Testis (tissue), 2 donors: Measurements from ENCODE around the gene PLEKHM2.

ENCODE experiments used
- POLR2A ChIP-seq: fragments of 450-650 bp; IDR thresholded peaks from one replicate; pipeline ENCODE4 v1.6.1; 2017; ENCODE audit warnings: antibody characterized with exemption, mild to moderate bottlenecking, moderate library complexity
- TF ChIP-seq, protein P1 (sequence below), 3 experiments: fragments of 450-650 bp in 2 of 3; fragments of 200-600 bp in 1 of 3; sonication (generic) in 1 of 3; IDR thresholded peaks; one replicate each; pipeline ENCODE4 v1.5.1; 2016 to 2019; ENCODE audit warnings: antibody characterized with exemption in 3 of 3, mild to moderate bottlenecking in 2 of 3, moderate library complexity in 1 of 3

DNA sequence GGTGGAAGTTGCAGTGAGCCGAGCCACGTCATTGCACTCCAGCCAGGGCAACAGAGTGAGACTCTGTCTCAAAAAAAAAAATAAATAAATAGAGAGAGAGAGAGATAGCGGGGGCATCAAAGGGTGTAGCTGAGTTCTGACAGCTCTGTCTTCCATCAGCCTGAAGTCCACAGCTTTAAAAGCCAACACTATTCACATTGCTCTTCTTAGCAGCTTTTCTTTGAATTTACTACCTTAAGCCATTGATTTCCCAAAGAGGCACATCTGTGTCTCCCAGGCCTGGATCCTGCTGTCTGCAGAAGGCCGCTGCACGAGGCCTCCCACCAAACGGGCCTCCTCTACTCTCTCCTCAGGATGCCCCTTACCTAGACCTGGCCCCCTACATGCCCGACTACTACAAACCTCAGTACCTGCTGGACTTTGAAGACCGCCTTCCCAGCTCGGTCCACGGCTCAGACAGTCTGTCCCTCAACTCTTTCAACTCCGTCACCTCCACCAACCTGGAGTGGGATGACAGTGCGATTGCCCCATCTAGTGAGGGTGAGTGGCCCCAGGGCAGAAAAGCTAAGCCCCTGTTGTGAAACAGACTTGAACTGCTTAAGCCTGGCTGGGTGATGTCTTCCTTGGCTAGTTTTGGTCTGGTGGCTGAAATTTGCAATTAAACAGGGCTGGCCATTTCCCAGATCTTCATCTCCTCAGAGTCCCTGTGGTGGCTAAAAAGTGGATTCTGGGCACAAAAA lies 35.4 kb downstream of the PLEKHM2 start:
- TF ChIP-seq, protein P1, sequence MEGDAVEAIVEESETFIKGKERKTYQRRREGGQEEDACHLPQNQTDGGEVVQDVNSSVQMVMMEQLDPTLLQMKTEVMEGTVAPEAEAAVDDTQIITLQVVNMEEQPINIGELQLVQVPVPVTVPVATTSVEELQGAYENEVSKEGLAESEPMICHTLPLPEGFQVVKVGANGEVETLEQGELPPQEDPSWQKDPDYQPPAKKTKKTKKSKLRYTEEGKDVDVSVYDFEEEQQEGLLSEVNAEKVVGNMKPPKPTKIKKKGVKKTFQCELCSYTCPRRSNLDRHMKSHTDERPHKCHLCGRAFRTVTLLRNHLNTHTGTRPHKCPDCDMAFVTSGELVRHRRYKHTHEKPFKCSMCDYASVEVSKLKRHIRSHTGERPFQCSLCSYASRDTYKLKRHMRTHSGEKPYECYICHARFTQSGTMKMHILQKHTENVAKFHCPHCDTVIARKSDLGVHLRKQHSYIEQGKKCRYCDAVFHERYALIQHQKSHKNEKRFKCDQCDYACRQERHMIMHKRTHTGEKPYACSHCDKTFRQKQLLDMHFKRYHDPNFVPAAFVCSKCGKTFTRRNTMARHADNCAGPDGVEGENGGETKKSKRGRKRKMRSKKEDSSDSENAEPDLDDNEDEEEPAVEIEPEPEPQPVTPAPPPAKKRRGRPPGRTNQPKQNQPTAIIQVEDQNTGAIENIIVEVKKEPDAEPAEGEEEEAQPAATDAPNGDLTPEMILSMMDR (IDR thresholded peaks at IDR 0.05): no peak
- TF ChIP-seq POLR2A: no peak
